Keratinocyte (primary cell): ENCODE results near the gene GJB4.

Experiments used
- CTCF ChIP-seq, 3 experiments: IDR thresholded peaks in 1 of 3; conservative IDR thresholded peaks in 1 of 3; optimal IDR thresholded peaks in 1 of 3; 2 replicates in 2 of 3; 3 replicates in 1 of 3; pipeline versions ENCODE3 to v1.5.1; 2011; ENCODE audit warnings: low read length in 3 of 3, mild to moderate bottlenecking in 3 of 3, moderate library complexity in 2 of 3, control low read depth in 1 of 3, inconsistent platforms in 1 of 3; ENCODE audit not compliant: insufficient read depth in 2 of 3; ENCODE audit errors: extremely low read depth in 1 of 3
- EZH2 ChIP-seq: IDR thresholded peaks from one replicate; pipeline ENCODE4 v1.6.1; 2012; ENCODE audit warnings: inconsistent platforms, mild to moderate bottlenecking, low read length, moderate library complexity

GRCh38 chr1:34746785-34747637 lies 12.5 kb upstream of the GJB4 start:
- TF ChIP-seq CTCF (optimal IDR thresholded peaks at IDR 0.05 in 1 of 3, IDR thresholded peaks at IDR 0.05 in 1 of 3, conservative IDR thresholded peaks at IDR 0.05 in 1 of 3; ENCODE audit: extremely low read depth in 1 of 3, insufficient read depth in 2 of 3, low read length in 3 of 3): no peak
- TF ChIP-seq EZH2: no peak
